Measurements from ENCODE around the gene TUBGCP3. TPM values are rescaled to one million over a fixed set of nuclear protein-coding genes. Genes with fewer than 3 reads are reported as not detected.

The TUBGCP3 gene
- total RNA-seq, 2 donors from 2014 or later, result 21.5 to 27.3 TPM

- intact Hi-C loops (cut with DNase I, micrococcal nuclease), result loop anchor here in 1 of 2 donors (10.0 kb wide), 1 partner anchor 975 kb away; no protein-coding TSS in a partner anchor
- ATAC-seq (no peak), DNase-seq (no peak)
These were observed 138.4 kb downstream of the TUBGCP3 start for GRCh38 chr13:112449545-112449930.

- DNase-seq, result no peak
- intact Hi-C loops (cut with DNase I, micrococcal nuclease), result loop anchor here in 1 of 2 donors (10.0 kb wide), 1 partner anchor 974 kb away; no protein-coding TSS in a partner anchor
- no peak for ATAC-seq
These were observed 139.1 kb downstream of the TUBGCP3 start for GRCh38 chr13:112448621-112449544.

GRCh38 chr13:112447761-112448603, 140.0 kb downstream of the TUBGCP3 start:
- intact Hi-C loops (cut with DNase I, micrococcal nuclease), result loop anchor here in 1 of 2 donors (10.0 kb wide), 1 partner anchor 973 kb away; no protein-coding TSS in a partner anchor
- DNase-seq (peak in 1 of 2 donors; percentile 40), ATAC-seq (peak; percentile 56)

GRCh38 chr13:112447306-112447705, 140.6 kb downstream of the TUBGCP3 start:
- DNase-seq (no peak), ATAC-seq (no peak)
- intact Hi-C loops (cut with DNase I, micrococcal nuclease), result loop anchor here in 1 of 2 donors (10.0 kb wide), 1 partner anchor 973 kb away; no protein-coding TSS in a partner anchor

GRCh38 chr13:112446867-112447266, 141.1 kb downstream of the TUBGCP3 start:
- intact Hi-C loops (cut with DNase I, micrococcal nuclease), result loop anchor here in 1 of 2 donors (10.0 kb wide), 1 partner anchor 972 kb away; no protein-coding TSS in a partner anchor
- no peak for ATAC-seq
- no peak for DNase-seq

GRCh38 chr13:112446347-112446861, 141.5 kb downstream of the TUBGCP3 start:
- intact Hi-C loops (cut with DNase I, micrococcal nuclease), result loop anchor here in 1 of 2 donors (10.0 kb wide), 1 partner anchor 972 kb away; no protein-coding TSS in a partner anchor
- no peak for DNase-seq

GRCh38 chr13:112445411-112446271, 142.3 kb downstream of the TUBGCP3 start:
- ATAC-seq (no peak), DNase-seq (no peak)
- intact Hi-C loops (cut with DNase I, micrococcal nuclease), result loop anchor here in 1 of 2 donors (10.0 kb wide), 1 partner anchor 971 kb away; no protein-coding TSS in a partner anchor

More at GRCh38 chr13:112446347-112446861, 141.5 kb downstream of the TUBGCP3 start:
- ATAC-seq, result no peak

- intact Hi-C loops (cut with DNase I, micrococcal nuclease), result loop anchor here (5.0 to 10.0 kb wide), 2 partner anchors 967 to 970 kb away; no protein-coding TSS in a partner anchor
- no peak for ATAC-seq
- DNase-seq, result no peak
These were observed 143.2 kb downstream of the TUBGCP3 start for GRCh38 chr13:112444416-112445399.

GRCh38 chr13:112443995-112444311, 144.0 kb downstream of the TUBGCP3 start:
- intact Hi-C loops (cut with DNase I, micrococcal nuclease), result loop anchor here (5.0 to 10.0 kb wide), 2 partner anchors 967 to 969 kb away; no protein-coding TSS in a partner anchor
- ATAC-seq (peak; percentile 95), DNase-seq (peak in 1 of 2 donors; percentile 68)

- ATAC-seq (peak; percentile 65), DNase-seq (peak in 1 of 2 donors; percentile 28)
- intact Hi-C loops (cut with DNase I, micrococcal nuclease), result loop anchor here (5.0 to 10.0 kb wide), 2 partner anchors 966 to 969 kb away; no protein-coding TSS in a partner anchor
These were observed 144.6 kb downstream of the TUBGCP3 start for GRCh38 chr13:112443191-112443994.

GRCh38 chr13:112442483-112443090, 145.4 kb downstream of the TUBGCP3 start:
- intact Hi-C loops (cut with DNase I, micrococcal nuclease), result loop anchor here (5.0 to 10.0 kb wide), 2 partner anchors 965 to 968 kb away; no protein-coding TSS in a partner anchor
- DNase-seq, result no peak
- no peak for ATAC-seq

- ATAC-seq (no peak), DNase-seq (no peak)
- intact Hi-C loops (cut with DNase I, micrococcal nuclease), result loop anchor here (5.0 to 10.0 kb wide), 2 partner anchors 965 to 967 kb away; no protein-coding TSS in a partner anchor
These were observed 146.1 kb downstream of the TUBGCP3 start for GRCh38 chr13:112441779-112442310.

- intact Hi-C loops (cut with DNase I, micrococcal nuclease), result loop anchor here (5.0 to 10.0 kb wide), 2 partner anchors 964 to 966 kb away; no protein-coding TSS in a partner anchor
- DNase-seq, result no peak
- ATAC-seq, result no peak
These were observed 146.7 kb downstream of the TUBGCP3 start for GRCh38 chr13:112441226-112441625.

GRCh38 chr13:112438515-112438914, 149.4 kb downstream of the TUBGCP3 start:
- intact Hi-C loops (cut with DNase I, micrococcal nuclease), result no loop called here
- DNase-seq (no peak), ATAC-seq (no peak)

- no peak for DNase-seq
- intact Hi-C loops (cut with DNase I, micrococcal nuclease), result no loop called here
- ATAC-seq, result no peak
These were observed 149.9 kb downstream of the TUBGCP3 start for GRCh38 chr13:112438094-112438493.

Measured in left colon (tissue), 2 donors.